Measurements from ENCODE around the gene MICU1. TPM values are rescaled to one million over a fixed set of nuclear protein-coding genes. Genes with fewer than 3 reads are reported as not detected.

The MICU1 gene
- total and polyA plus RNA-seq, 10 of the 15 experiments (the other 5 are each of a cell fraction or from before 2014, with no cell fraction given): 18.2 to 36.4 (median 22.2) TPM

DNA sequence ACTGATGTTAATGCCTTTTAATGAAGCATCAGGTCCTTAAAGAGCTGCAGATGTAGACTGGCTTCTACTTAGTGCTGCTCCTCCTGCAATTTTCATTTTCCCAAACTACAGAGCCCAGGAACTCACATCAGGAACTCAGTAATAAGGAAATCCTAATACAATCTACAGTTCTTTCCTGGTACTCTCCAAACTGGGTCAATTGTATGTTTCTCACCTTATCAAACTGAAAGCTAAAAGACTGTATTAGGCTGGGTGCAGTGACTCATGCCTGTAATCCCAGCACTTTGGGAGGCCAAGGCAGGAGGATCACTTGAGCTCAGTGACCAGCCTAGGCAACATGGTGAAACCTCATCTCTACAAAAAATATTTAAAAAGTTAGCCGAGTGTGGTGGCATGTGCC is 216.7 kb downstream of the MICU1 start (continued):
- TF ChIP-seq, protein P1, sequence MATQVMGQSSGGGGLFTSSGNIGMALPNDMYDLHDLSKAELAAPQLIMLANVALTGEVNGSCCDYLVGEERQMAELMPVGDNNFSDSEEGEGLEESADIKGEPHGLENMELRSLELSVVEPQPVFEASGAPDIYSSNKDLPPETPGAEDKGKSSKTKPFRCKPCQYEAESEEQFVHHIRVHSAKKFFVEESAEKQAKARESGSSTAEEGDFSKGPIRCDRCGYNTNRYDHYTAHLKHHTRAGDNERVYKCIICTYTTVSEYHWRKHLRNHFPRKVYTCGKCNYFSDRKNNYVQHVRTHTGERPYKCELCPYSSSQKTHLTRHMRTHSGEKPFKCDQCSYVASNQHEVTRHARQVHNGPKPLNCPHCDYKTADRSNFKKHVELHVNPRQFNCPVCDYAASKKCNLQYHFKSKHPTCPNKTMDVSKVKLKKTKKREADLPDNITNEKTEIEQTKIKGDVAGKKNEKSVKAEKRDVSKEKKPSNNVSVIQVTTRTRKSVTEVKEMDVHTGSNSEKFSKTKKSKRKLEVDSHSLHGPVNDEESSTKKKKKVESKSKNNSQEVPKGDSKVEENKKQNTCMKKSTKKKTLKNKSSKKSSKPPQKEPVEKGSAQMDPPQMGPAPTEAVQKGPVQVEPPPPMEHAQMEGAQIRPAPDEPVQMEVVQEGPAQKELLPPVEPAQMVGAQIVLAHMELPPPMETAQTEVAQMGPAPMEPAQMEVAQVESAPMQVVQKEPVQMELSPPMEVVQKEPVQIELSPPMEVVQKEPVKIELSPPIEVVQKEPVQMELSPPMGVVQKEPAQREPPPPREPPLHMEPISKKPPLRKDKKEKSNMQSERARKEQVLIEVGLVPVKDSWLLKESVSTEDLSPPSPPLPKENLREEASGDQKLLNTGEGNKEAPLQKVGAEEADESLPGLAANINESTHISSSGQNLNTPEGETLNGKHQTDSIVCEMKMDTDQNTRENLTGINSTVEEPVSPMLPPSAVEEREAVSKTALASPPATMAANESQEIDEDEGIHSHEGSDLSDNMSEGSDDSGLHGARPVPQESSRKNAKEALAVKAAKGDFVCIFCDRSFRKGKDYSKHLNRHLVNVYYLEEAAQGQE (IDR thresholded peaks at IDR 0.05; ENCODE audit: low read depth, low read length): no peak
- TF ChIP-seq ZNF24 (IDR thresholded peaks at IDR 0.05): no peak
- TF ChIP-seq KAT2A (conservative IDR thresholded peaks at IDR 0.05; ENCODE audit: control insufficient read depth, low read depth, low read length): no peak
- no peak for TF ChIP-seq RFX5 (IDR thresholded peaks at IDR 0.05; ENCODE audit: low read depth, low read length)
- TF ChIP-seq CBFB (IDR thresholded peaks at IDR 0.05; ENCODE audit: low read depth): no peak
- no peak for TF ChIP-seq IRF5 (IDR thresholded peaks at IDR 0.05; ENCODE audit: borderline replicate concordance)
- TF ChIP-seq KDM1A (IDR thresholded peaks at IDR 0.05; ENCODE audit: borderline replicate concordance): no peak

GRCh38 chr10:72407927-72408600 is 217.8 kb downstream of the MICU1 start:
- no peak overlapping the region for H2AFZ ChIP-seq (ENCODE audit: control insufficient read depth, low read depth, low read length)
- in situ Hi-C loops (cut with MboI) (no loop called here), intact Hi-C loops (cut with micrococcal nuclease; ENCODE audit: unreplicated experiment) (no loop called here)
- no peaks in the 10 kb centered on the region for H3K27me3 ChIP-seq (replicated peaks in 1 of 2; ENCODE audit: control insufficient read depth in 2 of 2, insufficient read depth in 2 of 2, low read length in 1 of 2)
- H3K9me3 ChIP-seq (replicated peaks; ENCODE audit: control insufficient read depth, insufficient read depth, low read length): no peaks in the 10 kb centered on the region
- no peaks in the 10 kb centered on the region for H3K79me2 ChIP-seq (ENCODE audit: control insufficient read depth, insufficient read depth, low read length)
- no peak overlapping the region; the same call in 1 of the 2 replicates for H3K4me2 ChIP-seq (ENCODE audit: control insufficient read depth, insufficient read depth)
- CTCF ChIA-PET: interaction anchor here (0.8 kb wide), 1 partner anchor 11 kb away, joined by 3 read pairs; no protein-coding TSS in a partner anchor
- no peak for TF ChIP-seq JUNB (IDR thresholded peaks at IDR 0.05)
- no peak for TF ChIP-seq ATF7 (IDR thresholded peaks at IDR 0.05; ENCODE audit: low read depth)
- TF ChIP-seq YY1 (IDR thresholded peaks at IDR 0.05; ENCODE audit: low read depth, low read length): no peak
- no peak for TF ChIP-seq ZNF384 (IDR thresholded peaks at IDR 0.05; ENCODE audit: borderline replicate concordance, low read depth, low read length)
- TF ChIP-seq STAT1 (conservative IDR thresholded peaks at IDR 0.05): no peak
- no peak for TF ChIP-seq NR2C2 (IDR thresholded peaks at IDR 0.05; ENCODE audit: borderline replicate concordance, control insufficient read depth, insufficient read length, low read depth)
- TF ChIP-seq FOXK2 (IDR thresholded peaks at IDR 0.05): no peak
- TF ChIP-seq SP1 (IDR thresholded peaks at IDR 0.05; ENCODE audit: low read depth, low read length): no peak
- no peak for TF ChIP-seq USF2 (IDR thresholded peaks at IDR 0.05; ENCODE audit: borderline replicate concordance, low read depth, low read length)
- TF ChIP-seq SRF (IDR thresholded peaks at IDR 0.05; ENCODE audit: low read depth in 2 of 2, low read length in 2 of 2): no peak
- no peak for TF ChIP-seq TBL1XR1 (IDR thresholded peaks at IDR 0.05; ENCODE audit: low read depth, low read length)
- no peak for TF ChIP-seq SIN3A (IDR thresholded peaks at IDR 0.05; ENCODE audit: low read depth, low read length)
- TF ChIP-seq TCF12 (IDR thresholded peaks at IDR 0.05; ENCODE audit: low read depth, low read length): no peak
- no peak for ATAC-seq
- no peaks in the 10 kb centered on the region for H4K20me1 ChIP-seq (ENCODE audit: control insufficient read depth, insufficient read depth)
- POLR2A ChIA-PET: no interaction called here
- H3K4me1 ChIP-seq (ENCODE audit: control insufficient read depth, insufficient read depth, low read length): peaks cover 4% of the 10 kb centered on the region; the same call in 1 of the 2 replicates
- no TSS peak for BruUV-seq (replicated peaks)
- FAIRE-seq: no peak
- H3K4me3 ChIP-seq: no peak overlapping the region
- DNase-seq (ENCODE audit: low read depth, low spot score): no peak
- SMC1A ChIA-PET (ENCODE audit: uncharacterized antibody, unreplicated experiment): no interaction called here
- H3K36me3 ChIP-seq (ENCODE audit: control insufficient read depth in 2 of 2, insufficient read depth in 2 of 2, low read length in 1 of 2): no peaks in the 10 kb centered on the region
- H3K9ac ChIP-seq (ENCODE audit: control insufficient read depth, insufficient read depth, low read length): no peak overlapping the region
- RAD21 ChIA-PET (ENCODE audit: unreplicated experiment): no interaction called here
- 44% methylated on average over 7 of the region's 7 CpGs for WGBS (ENCODE audit: insufficient coverage, insufficient replicate concordance, low lambda C conversion rate, missing lambda C conversion rate)
- no peak overlapping the region for H3K27ac ChIP-seq (ENCODE audit: control insufficient read depth, insufficient read depth)

Data from GM12878 (cell line).